ENCODE measurements around the gene AAK1.

DNA sequence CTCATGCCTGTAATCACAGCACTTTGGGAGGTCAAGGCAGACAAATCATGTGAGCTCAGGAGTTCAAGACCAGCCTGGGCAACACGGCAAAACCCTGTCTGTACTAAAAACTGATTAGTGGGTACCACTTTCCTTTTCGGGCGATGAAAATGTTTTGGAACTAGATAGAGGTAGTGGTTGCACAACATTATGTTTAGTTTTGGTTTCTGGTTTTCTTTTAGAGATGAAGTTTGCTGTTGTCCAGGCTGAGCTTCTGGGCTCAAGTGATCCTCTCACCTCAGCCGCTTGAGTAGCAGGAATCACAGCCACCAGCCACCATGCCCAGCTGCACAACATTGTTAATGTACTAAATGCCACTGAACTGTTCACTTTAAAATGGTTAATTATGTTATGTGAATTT is 27.6 kb downstream of the AAK1 start:
- TF ChIP-seq CTCF (IDR thresholded peaks at IDR 0.05), result no peak
- no peak for TF ChIP-seq POLR2AphosphoS5 (IDR thresholded peaks at IDR 0.05)

All from breast epithelium (tissue), 3 donors.